ENCODE results near the gene IGSF9.

GRCh38 chr1:159935719-159936272 lies 9.6 kb downstream of the IGSF9 start:
- TF ChIP-seq POLR2A (IDR thresholded peaks at IDR 0.05; ENCODE audit: low read length), result no peak
- no peak for TF ChIP-seq GATA1 (IDR thresholded peaks at IDR 0.05; ENCODE audit: low read depth, low read length)
